GM21786 (cell line): ENCODE data around the gene LRRC3.

Source experiments
- ATAC-seq: cut with Tn5 transposase; IDR thresholded peaks from one replicate; pipeline ENCODE4 v1.9.1; 2021; ENCODE audit not compliant: unreplicated experiment

LRRC3 gene

GRCh38 chr21:44423941-44424607 lies 31.2 kb upstream of the LRRC3 start:
- no peak for ATAC-seq

- no peak for ATAC-seq
These were observed 30.6 kb upstream of the LRRC3 start for GRCh38 chr21:44424608-44425306.

- no peak for ATAC-seq
These were observed 29.9 kb upstream of the LRRC3 start for GRCh38 chr21:44425307-44425894.

- ATAC-seq = no peak
These were observed 29.2 kb upstream of the LRRC3 start for GRCh38 chr21:44425895-44426662.

GRCh38 chr21:44426663-44427191 lies 28.6 kb upstream of the LRRC3 start:
- ATAC-seq = no peak

- ATAC-seq = no peak
These were observed 27.8 kb upstream of the LRRC3 start for GRCh38 chr21:44427241-44428120.

- no peak for ATAC-seq
These were observed 26.9 kb upstream of the LRRC3 start for GRCh38 chr21:44428281-44428960.

- no peak for ATAC-seq
These were observed 25.4 kb upstream of the LRRC3 start for GRCh38 chr21:44429894-44430293.

GRCh38 chr21:44431300-44431699 lies 24.0 kb upstream of the LRRC3 start:
- ATAC-seq = no peak

GRCh38 chr21:44432841-44433790 lies 22.2 kb upstream of the LRRC3 start:
- no peak for ATAC-seq

GRCh38 chr21:44433791-44434567 lies 21.3 kb upstream of the LRRC3 start:
- no peak for ATAC-seq

- no peak for ATAC-seq
These were observed 20.8 kb upstream of the LRRC3 start for GRCh38 chr21:44434568-44434925.

GRCh38 chr21:44434936-44435635 lies 20.2 kb upstream of the LRRC3 start:
- ATAC-seq = no peak

GRCh38 chr21:44436111-44436611 lies 19.1 kb upstream of the LRRC3 start:
- ATAC-seq = no peak

GRCh38 chr21:44436958-44437357 lies 18.4 kb upstream of the LRRC3 start:
- no peak for ATAC-seq

- ATAC-seq = no peak
These were observed 18.0 kb upstream of the LRRC3 start for GRCh38 chr21:44437371-44437695.

GRCh38 chr21:44437696-44438431 lies 17.4 kb upstream of the LRRC3 start:
- ATAC-seq = no peak
